Kidney capillary endothelial cell (primary cell): ENCODE results near the gene MRPL28.
A peak's percentile ranks its signal among the peaks of the same experiment; 100 is the strongest.
"Not testable (repeated sequence)": the region's sequence is repeated elsewhere in the genome, so short reads cannot be mapped to it uniquely, and the experiment has no call there.

ENCODE experiments used
- DNase-seq: peaks from one replicate; pipeline ENCODE4 v3.0.0-alpha.2; 2018; ENCODE audit warnings: low spot score

MRPL28 gene

GRCh38 chr16:373020-373598 is 2.8 kb upstream of the MRPL28 start:
- no peak for DNase-seq

- DNase-seq = no peak
Observed at GRCh38 chr16:372302-372983, 2.1 kb upstream of the MRPL28 start.

DNA sequence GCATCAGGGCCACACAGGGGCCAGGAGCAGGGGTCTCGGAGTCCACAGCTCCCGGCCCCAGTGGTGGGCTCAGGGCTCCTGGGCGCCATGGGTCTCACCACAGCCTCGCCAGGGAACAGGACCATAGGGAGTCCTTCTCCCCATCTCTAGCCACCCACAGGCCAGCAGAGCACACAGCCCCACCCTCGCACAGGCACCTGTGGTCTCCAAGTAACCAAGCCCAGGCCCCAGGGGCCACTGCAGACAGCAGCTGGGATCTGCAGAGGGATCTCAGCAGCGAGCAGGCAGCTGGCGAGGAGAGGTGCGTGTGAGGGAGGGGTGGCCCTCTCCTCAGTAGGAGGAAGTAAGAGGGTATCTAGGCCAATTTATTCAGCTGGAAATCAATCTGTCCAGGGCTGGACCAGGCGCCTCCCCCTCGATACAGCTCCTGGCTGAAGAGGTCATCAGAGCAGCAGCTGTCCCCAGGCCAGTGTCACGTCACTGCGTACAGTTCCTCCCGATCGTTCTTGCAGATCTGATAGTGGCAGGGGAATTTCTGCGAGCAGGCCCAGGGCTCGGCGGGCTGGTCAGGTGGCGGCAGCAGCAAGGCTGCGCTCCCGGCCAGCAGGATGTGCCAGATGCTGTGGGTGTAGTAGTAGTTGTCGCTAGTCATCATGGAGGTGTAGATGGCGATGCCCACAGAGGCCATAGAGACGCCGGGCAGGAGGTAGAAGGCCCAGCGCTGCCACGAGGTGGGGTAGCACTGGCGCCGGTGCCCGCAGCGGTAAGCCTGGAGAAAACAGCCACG is 1.4 kb upstream of the MRPL28 start:
- no peak for DNase-seq

DNA sequence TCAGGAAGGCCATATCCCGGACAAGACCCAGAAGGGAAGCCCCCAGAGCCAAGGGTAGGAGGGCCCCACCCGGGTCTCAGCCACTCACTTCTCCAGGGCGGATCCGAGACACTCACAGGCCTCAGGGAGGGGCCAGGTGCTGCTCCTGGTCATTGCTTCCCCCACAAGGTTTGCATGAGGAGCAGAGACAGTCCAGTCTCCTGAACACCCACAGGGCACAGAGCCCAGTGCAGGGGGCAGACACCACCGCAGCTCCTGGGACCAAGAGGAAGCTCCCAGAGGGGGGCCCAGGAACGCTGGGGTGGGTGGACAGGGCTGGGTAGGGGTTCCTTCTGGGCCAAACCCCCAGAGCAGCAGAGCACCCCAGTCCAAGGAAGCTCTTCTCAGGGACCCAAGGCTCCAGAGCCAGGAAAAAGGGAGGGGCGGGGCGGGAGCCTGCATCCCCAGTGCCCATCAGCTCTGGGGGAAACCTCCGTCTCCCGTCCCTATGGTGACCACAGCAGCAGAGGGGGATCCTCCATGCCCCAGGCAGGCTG is 709 bp upstream of the MRPL28 start:
- DNase-seq = no peak

- DNase-seq = no peak
Observed at GRCh38 chr16:369866-370436, 387 bp downstream of the MRPL28 start.

DNA sequence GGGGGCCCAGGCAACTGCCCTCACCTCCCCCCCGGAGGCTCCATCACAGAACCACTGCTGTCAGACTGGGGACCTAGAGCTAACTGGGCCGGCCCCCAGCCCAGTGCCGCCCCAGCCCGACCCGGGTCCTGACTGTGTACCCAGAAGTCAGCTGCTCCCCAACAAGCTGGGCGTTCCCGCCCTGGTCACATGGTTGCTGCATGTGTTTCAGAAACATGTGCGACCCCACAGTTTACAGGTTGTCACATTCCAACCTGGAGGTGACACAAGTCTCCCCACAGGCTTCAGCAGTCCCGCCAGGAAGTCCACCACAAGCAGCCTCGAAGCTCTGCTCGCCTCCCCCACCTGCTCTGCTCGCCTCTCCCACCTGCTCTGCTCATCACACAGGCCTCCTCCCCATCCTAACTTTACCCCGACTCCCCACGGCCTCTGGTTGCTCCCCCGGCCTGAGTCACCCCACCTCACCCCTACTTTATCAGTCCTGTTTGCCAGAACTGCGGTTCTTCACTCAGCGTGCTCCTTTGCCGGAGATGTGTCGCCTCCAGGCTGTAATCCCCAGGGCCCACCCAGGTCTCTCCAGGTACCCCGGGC is 968 bp downstream of the MRPL28 start:
- DNase-seq = no peak

GRCh38 chr16:368388-369158 is 1.8 kb downstream of the MRPL28 start:
- no peak for DNase-seq

- no peak for DNase-seq
Observed at GRCh38 chr16:367333-367903, 2.9 kb downstream of the MRPL28 start.

- DNase-seq = no peak
Observed at GRCh38 chr16:366476-366875, 3.9 kb downstream of the MRPL28 start.

DNA sequence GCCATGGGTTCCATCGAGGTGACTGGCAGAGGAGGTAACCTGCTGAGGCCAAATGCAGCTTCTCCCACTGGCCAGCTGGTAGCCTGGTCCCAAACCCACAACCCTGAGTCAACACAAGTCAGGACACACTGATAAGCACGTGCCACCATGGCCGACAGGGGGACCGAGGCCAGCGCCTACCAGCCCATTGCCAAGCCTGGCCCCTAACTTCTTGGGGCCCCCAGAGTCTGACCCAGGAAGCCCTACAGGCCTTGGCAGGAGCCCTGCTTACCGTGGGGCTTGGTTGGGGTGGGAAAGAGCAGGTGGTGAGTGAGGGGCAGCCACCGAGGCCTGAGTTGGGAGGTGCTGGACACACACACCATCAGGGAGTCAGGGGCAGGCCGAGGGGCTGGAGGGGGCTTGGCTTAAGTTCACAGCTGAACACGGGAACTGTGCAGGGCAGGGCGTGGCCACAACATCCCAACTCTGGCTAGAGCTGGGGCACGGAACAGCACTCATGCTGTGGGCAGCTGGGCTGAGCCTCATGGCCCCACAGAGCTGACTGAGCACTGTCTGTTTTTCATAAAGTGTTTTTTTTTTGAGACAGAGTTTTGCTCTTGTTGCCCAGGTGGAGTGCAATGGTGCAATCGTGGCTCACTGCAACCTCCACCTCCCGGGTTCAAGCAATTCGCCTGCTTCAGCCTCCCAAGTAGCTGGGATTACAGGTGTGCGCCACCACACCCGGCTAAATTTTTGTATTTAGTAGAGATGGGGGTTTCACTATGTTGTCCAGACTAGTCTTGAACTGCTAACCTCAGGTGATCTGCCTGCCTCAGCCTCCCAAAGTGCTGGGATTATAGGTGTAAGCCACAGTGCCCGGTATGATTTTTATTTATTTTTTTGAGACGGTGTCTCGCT is 5.5 kb downstream of the MRPL28 start:
- DNase-seq = no peak

- no peak for DNase-seq
Observed at GRCh38 chr16:363766-364490, 6.4 kb downstream of the MRPL28 start.

DNA sequence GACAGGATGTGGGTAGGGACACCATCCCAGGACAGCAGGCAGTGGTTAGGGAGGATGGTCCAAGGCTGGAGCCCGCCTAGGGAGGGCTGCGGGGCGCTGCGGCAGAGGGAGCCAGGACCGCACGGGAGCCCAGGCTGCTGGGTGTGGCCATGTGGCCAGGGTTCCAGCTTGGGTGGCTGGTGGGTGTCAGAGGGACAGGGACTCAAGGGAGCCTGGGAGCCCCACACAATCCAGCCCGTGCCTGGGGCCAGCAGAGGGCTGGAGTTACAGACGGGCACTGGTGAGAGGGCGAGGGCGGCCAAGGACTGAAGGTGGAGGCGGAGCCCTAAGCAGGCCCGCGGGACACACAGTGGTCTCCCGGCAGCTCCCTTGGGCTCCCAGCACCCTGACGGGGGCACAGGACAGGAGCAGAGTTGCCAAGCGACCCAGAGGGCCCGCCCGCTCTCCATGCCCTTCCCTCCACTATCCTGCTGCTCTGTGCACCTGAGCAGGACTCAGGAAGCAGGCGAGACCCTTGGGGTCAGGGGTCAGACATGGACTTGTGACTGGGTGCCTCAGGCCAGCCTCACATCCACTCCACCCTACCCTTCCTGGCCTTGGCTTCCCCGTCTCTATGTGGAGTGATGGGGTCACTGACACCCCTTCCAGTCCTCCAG is 7.1 kb downstream of the MRPL28 start:
- no peak for DNase-seq

DNA sequence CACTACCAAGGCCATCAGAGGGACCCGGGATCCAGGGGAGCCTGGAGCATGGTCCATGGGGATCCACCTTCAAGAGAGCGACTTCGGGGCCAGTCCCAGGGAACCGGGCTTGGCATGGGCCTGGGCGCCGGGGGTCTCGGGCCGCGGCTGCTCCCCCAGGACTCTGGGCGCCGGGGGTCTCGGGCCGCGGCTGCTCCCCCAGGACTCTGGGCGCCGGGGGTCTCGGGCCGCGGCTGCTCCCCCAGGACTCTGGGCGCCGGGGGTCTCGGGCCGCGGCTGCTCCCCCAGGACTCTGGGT is 7.7 kb downstream of the MRPL28 start:
- DNase-seq = not testable (repeated sequence)

DNA sequence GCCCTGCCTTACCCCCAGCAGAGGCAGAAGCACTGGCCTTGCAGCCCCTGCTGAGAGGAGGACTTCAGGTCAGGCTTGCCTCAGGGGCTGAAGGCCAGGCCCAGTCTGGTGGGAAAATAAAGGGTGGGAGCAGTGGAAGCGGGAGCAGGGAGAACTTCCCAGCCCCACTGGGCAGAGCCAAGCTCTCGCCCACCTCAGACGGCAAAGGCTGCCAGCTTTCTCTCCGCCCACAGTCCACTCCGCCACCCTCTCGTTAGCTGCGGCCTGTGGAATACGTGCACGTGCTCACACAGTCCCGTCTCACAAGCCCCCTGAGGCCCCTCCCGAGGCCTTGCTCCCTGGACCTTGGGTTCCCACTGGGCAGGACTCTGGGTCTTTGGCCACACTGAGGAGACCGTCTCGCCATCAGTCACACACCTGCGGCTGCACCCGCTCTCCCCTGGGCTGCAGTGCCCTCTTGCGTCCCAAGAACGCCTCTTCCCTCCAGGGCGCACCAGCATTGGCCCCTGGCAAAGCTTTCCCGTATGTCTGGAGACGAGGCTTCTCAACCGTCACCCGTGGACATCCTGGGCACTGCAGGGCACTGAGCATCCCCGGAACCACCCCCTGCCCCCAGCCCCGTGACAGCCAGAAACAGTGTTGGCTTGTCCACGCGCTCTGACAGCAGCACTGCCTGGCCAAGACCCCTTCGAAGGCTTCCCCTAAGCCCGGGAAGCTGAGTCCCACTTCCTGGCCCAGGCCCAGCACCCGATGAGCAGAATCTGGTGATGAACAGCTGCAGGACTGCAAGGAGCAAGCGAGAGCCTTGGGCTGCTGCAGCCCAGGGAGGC is 8.3 kb downstream of the MRPL28 start:
- DNase-seq = peak; percentile 70

- DNase-seq = no peak
Observed at GRCh38 chr16:361341-361871, 8.9 kb downstream of the MRPL28 start.

- no peak for DNase-seq
Observed at GRCh38 chr16:360698-361336, 9.5 kb downstream of the MRPL28 start.
